ENCODE measurements around the gene ADGRD1. TPM values are rescaled to one million over a fixed set of nuclear protein-coding genes. Genes with fewer than 3 reads are reported as not detected.

Gene ADGRD1
- total RNA-seq, 1 donor from 2014 or later: 4.1 TPM

DNA sequence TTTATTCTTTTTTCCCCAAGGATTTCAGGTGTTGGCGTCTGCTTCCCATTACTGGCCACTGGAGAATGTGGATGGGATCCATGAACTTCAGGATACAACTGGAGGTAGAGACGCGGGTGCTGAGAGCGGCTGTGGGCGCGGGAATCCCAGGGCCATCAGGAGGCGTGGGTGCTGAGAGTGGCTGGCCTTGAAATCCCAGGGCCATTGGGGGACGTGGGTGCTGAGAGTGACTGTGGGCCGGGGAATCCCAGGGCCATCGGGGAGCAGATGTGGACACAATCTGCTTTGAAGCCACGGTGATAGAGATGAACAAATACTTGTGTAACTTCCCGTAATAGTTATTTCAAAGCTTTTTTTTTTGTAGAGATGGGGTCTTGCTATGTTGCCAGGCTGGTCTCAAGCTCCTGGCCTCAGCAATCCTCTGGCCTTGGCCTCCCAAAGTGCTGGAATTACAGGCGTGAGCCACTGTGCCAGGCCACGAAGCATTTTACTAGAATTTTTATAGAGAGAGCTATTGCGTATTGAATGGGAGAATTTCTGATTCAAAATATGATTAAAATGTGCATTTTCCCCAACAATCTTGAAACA, 12.8 kb downstream of the ADGRD1 start:
- no peak for DNase-seq (ENCODE audit: low spot score)

DNA sequence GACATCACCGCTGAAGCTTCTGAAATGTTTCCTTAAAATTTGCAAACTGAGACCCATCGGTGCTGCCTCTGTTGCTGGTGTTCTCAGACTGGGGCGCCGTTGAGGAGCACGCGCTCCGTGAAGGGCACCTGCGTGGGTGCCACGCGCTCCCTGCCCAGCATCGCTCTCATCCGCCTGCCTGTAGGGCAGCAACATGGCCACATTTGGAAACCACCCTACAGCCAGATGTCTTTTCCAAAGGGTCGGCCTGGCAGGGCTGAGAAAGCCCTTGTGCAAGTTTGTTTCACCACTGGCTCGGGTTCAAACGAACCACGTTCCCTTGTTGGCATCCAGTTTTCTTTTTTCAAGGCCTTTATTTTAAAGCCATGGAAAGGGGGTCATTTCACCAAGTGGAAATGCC, 13.9 kb downstream of the ADGRD1 start:
- no peak for DNase-seq (ENCODE audit: low spot score)

DNA sequence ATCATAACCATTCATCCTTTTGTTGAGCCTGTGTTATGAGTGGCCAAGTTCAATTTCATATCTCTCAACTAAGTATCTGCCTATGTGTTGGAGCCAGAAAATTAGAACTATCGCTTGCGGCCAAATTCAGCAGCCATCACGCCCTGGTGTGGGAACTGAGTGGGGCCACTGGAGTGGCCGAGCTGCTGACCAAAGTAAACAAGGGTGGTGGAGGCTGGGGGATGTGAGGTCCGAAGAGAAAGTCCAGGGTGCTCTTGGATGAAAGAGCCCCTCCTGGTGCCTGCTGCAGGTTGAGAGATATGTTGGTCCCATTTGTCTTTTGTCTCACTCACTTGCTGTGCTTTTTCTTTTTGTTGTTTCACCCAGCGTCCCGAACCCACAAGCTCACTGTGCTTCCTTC, 14.9 kb downstream of the ADGRD1 start:
- no peak for DNase-seq (ENCODE audit: low spot score)

DNA sequence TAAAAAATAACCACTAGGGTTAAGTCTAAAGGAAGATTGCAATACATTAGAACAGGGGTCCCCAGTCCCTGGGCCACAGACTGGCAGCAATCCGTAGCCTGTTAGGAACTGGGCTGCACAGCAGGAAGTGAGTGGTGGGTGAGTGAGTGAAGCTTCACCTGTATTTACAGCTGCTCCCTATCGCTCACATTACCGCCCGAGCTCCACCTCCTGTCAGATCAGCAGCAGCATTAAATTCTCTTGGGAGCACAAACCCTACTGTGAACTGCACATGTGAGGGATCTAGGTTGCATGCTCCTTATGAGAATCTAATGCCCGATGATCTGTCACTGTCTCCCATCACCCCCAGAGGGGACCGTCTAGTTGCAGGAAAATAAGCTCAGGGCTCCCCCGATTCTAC, 15.5 kb downstream of the ADGRD1 start:
- no peak for DNase-seq (ENCODE audit: low spot score)

DNA sequence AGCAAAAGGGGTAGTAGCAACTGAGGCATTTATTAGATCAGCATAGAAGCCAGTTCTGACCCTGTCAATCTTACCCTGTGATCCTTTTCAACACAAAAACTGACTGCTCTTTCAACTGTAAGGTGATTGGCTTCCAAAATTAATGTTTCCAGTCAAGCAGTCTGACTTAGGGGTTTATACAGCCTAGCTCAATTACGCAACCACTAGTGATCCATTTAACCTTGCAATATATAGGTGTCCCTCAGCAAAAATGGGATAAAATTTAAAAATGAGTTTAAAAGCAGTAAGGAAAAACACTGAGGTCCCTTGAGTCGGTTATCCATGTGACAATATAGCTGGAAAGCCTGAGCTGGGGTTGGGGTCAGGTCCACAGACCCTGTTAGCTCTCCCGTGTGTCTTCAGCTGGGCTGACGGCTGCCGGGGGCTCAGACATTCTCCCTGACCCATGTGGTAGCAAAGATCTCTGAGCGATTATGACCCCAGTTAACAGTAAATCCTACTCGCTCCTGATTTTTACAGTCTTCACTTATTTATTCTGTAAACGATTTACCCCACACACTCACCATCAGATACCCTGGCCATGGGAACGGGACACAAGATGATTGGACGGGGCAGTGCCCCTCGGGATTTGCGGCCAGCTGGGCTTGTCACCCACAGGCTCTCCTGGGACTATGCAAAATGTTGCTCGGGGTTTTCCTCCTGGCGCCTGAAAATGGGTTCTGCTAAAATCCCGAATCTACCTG, 16.6 kb downstream of the ADGRD1 start:
- no peak for DNase-seq (ENCODE audit: low spot score)

DNA sequence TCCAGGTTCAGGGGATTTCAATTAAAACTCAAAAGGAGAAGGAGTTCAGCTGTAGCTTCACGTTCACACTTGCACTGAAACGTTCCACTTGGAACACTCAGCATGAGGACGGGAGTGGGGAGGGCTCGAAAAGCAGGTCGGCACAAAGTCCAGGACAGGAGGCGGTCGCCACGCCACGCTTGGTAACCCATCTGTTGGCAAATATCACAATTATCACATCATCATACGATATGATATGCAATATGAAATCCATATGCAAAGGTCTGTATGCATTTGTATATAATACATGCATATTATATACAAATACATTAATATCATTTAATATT, 17.2 kb downstream of the ADGRD1 start:
- DNase-seq (ENCODE audit: low spot score): no peak

DNA sequence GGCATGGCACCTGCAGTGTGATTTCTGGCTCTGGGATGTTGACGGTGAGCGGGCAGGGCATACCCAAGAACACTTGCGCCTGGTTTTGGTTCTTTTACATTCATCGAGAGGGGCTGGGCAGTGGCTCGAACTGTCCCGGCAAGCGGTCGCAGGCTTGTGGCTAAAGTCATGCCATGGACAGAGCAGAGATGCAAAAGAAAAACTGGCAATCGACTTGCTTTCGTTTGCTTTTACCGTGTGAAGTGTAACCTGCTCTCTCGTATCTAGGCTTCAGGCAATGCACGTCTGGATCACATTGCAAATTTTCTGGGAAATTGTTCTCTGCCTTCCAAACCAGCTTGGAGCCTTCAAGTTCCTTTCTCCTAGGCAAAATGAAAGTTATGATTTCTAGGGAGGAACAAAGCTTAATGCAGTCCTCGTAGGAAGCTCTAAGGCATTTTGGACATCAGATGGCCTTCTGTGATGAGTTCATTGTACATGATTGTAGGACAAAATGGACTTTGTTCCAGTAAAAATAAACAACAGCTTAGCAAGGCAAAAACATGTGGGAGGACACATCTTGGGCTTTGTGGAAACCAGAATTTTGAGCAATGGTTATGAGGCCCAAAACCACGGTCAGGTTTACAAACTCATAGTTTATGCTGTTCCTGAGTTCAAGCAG, 18.3 kb downstream of the ADGRD1 start:
- DNase-seq (ENCODE audit: low spot score): no peak

DNA sequence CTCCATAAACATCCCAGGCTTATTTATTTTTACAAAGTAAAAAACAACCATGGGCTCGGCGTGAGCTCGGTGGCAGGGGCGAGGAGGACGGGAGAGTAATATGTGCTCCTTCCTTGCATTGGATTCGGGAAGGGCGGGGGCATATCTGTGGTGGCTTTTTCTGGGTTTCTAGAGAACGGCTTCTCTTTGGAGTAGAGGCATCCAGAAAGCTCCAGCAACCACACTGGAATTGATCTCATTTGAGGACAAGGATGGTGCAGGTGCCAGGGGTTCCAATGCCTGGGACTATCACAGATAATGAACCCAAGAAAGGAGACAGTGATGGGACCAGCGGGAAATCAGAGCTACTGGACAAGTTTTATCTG, 18.9 kb downstream of the ADGRD1 start:
- no peak for DNase-seq (ENCODE audit: low spot score)

DNA sequence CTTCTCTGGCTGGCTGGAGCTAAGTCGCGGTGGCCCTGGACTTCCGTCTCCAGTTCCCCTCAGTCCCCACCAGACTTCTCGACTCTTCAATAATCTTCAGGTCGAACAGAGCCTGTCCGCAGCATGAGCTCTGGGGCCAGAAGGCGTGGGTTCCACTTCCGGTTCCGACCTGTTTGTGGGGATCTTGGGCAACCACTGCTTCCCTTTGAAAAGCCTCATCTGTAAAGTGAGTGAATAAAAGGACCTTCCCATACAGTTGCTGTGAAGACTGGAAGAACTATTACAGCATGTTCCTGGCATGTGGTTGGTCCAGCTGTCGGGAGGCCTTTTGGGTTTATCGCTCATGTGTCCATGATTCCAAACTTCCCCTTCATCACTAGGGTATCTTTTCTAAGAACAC, 19.4 kb downstream of the ADGRD1 start:
- DNase-seq (ENCODE audit: low spot score): no peak

DNA sequence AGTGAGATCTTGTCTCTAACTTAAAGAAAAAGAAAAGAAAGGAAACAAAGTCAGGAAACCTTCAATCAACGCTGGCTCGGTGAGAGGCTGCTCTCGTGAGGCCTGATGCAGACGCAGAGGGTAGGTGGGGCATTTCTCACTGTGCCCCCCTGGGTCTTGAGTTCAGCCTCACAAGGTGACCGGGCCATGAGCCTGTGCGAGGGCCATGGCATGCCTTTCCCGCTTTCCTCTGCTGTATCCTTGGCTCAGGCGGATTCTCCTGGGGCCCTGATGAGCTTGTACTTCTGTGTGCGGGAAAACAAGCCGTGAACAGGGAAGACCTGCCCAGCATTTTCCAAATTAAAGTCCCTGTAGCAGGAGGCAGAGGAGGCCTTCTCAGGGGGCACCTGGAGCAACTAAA, 20.2 kb downstream of the ADGRD1 start:
- no peak for DNase-seq (ENCODE audit: low spot score)

DNA sequence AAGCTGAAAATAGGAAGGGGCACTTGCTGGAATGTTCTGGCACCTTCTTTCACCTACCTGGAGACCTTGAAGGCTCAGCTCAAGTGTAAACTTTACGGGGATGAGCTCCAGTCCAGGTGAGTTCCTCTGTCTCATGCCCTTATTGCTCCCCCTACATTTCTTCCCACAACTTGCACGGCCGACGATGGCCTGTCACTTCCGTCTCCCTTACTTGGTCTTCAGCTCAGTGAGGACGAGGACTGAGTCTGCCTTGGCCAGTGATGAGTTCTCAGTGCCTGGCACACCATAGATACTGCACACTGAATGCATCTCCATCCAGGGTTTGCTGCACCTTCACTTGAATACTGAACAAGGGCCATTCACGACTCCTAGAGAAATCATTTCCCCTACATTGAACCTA, 21.4 kb downstream of the ADGRD1 start:
- no peak for DNase-seq (ENCODE audit: low spot score)

DNA sequence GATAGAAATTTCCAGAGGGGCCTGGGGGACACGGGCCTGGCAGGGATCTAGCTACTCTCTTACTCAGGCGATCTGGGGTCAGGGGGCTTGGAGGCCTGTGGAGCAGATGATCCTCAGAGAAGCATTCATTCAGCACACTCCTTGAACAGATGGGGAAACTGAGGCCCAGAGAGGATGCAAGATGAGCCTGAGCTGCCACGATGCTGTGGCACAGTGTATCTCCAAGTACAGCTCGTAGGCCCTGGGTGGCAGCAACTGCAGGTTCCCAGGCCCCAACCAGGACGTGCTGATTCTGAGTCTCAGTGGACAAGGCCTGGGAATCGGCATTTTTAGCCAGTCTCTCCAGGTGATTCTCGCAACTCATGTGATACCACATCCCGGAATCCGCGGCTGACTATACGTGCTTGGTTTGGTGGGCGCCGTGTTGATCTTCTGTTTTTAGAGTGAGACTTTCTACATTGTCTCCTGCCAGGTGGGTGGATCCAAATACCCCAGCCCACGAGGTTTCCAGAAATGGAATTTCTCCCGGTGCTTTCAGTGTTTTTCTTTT, 22.5 kb downstream of the ADGRD1 start:
- no peak for DNase-seq (ENCODE audit: low spot score)

DNA sequence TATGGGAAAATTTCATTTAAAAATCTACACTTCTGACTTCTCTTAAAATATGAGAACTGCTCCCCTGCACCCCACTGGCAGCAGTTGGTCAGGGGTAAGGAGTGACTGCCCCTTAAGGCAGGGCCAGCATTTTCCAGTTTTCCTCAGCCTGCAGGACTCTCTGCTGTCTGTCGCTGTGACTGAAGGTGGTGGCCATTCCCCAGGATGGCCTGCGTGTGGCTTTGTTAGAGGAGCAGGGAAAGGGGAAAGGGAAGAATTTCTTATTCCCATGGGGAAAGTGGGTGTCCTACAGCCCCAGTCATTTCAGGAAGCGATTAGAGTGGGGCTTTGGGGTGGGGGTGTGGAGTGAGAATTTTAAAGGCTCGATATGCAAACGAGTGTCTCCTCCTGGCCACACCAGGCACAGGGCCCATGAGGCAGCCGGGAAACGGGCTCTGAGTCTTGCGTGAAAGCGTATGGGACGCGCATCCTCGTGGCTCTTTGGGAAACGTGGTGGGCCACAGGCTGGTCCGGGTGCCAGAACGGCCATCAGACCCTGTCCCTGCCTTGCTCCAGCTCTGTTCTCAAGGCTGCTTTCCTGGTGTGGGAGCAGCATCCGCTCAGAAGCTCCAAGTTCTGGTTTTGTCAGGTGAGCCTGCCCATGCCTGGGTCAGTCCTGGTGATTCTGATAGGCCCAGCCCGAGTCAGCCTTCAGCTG, 23.5 kb downstream of the ADGRD1 start:
- no peak for DNase-seq (ENCODE audit: low spot score)

DNA sequence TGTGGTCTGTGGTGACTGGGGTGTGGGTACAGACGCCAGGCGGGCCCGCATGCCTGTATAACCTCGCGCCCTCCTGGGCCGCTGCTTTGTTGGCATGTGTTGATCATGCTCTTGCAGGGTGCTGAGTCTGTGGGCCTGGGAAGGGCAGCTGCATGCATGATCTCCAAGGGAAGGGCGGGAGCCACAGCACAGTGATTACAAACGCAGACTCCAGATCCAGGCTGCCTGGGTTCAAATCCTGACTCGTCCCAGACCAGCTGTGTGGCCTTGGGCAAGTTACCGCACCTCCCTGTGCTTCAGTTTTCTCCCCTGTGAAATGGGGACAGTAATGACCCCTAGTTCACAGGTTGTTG, 24.0 kb downstream of the ADGRD1 start:
- no peak for DNase-seq (ENCODE audit: low spot score)

DNA sequence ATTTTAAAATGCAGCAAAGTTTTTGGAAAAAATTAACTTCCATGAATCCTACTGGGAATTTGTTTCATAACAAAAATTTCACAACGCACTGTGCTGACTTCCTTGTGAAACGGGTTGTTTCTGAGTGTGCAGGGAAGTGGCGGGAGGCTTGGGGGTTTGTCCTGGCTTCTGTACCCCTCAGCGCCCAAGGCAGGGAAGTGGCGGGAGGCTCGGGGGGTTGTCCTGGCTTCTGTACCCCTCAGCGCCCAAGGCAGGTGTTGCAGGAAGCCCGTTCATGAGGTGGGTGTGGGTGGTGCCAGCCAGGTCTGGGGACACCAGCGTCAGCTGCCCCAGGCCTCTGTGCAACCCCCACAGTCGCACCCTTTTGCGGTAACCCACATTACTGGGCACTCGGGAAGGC, 25.1 kb downstream of the ADGRD1 start:
- no peak for DNase-seq (ENCODE audit: low spot score)

DNA sequence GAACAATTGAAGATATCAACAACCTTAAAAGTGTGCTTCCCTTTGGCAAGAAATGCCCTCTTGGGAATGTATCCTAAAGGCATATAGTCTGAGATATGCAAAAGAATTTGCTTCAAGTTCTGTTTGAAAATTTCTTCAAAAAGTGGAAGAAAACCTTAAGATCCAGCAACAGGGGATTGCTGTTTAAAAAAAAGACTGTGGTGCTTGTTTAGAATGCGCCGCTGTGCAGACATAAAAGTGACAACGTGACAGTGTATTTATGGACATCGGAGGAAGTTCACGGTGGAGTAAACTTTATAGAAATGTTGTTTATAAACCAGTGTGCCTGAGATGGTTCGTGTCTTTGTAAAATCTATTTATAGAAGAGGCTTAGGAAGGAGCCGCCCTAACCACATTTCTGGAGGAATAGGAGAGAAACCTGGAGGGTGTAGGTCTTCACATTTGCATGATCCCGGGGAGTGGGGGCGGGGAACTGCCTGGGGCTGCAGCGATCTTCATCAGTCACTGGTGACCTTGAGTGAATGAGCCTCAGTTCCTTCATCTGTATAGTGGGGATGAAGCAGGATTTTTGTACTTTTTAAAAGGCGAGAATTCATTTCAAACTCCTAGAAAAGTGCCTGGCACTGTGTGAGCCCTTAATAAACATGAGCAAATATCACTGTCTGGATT, 27.5 kb downstream of the ADGRD1 start:
- peak; percentile 31 for DNase-seq (ENCODE audit: low spot score)

DNA sequence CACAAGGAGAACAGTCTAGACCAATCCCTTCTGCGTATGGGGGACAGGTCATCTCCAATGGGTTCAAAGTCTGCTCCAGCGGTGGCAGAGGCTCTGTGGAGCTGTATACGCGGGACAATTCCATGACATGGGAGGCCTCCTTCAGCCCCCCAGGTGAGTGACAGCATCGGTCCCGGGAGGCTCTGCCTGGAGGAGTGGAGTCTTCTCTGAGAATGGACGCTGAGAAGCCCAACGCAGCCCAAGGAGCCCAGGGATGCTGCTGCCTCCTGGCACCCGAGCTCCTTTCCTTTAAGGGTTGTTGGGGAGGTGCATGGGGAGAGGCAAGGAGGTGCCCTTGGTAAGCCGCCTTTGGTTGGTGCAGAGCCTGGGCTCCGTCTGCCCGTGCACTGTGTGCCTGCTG, 28.2 kb downstream of the ADGRD1 start:
- DNase-seq (ENCODE audit: low spot score): no peak

DNA sequence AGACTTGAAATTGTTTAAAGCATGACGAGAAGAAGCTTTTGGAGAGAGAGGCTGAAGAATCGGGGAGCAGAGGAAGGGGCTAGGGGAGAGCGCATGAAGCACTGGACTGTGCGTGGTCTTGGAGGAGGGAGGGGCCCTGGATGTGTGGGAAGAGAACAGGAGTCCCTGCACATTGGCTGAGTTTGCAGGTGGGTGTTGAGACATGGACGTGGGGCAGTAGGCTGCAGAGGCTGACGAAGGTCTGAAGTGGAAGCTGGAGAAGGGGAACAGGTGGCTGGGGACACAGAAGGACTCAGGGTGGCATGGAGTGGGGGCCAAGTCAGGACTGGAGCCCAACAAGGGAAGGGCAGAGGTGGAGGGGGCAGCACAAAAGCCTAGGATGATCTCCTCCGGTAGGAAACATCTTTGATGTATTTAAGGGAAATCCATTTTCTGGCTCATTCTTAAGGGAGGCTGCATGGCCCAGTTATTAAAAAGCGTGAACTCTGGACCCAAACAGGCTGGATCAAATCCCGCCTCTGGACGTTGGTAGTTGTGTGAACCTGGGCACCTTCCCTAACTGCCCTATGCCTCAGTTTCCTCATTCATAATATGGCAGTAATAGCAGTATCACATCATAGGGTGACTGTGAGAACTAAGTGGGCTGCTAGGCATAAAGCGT, 29.0 kb downstream of the ADGRD1 start:
- DNase-seq (ENCODE audit: low spot score): no peak

DNA sequence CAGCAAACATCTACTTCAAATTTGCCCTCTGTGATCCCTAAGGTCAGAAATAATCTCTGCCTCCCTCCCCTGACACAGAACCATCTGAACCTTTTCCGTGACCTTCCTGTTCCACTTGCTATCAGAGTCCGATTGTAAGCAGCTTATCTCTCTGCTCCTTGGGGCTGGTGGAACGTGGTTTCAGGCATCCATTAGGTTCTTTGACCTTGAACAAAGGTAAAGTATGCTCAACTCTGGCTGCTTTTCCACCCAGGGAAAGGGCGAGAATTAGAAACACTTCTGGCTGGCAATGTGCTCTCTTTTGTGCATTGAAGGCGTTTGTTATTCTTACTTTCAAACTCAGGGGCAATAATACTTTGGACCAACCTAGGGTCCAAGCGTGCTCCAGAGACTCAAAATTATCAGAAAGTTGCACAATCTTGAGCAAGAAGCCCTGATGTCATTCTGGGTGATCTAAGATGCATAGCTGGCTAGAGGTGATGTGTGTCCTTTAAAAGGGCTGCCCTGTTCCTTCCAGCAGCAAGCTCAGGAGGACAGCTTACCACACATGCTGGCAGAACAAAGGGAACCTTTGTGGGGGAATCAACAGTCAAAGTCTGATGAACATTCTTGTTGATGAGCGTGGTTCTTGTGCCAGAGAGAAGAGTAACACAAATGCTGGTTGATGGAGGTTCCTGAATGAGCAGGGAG, 29.8 kb downstream of the ADGRD1 start:
- DNase-seq (ENCODE audit: low spot score): no peak

DNA sequence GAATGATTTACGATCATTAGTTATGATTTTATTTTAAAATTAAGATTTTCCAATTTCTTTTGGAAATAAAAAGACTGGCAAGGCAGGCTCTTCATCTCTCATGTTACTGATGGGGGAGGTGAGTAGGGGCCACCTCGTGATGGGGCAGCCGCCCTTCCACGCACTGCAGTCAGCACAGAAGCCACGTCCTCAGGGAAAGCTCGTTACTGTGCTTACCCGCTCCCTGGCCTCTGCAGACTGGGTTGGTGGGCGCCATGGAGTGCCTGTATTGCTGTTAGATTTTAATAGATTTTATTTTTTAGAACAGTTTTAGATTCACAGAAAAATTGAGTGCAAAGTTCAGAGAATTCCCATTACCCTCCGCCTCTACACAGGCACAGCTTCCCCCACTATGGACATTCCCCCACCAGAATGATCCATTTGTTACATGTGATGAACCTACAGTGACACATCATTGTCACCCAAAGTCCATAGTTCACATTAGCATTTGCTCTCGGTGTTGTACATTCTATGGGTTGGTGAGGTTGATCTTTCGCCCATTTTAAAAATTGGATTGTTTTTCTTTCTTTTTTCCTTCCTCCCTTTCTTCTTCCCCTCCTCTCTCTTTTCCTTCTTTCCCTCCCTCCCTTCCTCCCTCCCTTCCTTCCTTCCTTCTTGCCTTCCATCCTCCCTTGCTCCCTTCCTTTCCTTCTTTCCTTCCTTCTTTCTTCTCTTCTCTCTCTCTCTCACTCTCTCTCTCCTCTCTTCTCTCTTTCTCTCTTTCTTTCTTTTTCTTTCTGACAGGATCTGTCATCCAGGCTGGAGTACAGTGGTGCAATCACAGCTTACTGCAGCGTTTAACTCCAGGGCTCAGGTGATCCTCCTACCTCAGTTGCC, 30.7 kb downstream of the ADGRD1 start:
- no peak for DNase-seq (ENCODE audit: low spot score)
